Fibroblast of skin of back (primary cell): ENCODE data around the gene RIT2.

ENCODE experiments used
- DNase-seq: peaks from one replicate; pipeline ENCODE4 v3.0.0-alpha.2; 2013

RIT2 gene

GRCh38 chr18:42922363-42922762, 193.1 kb downstream of the RIT2 start:
- no peak for DNase-seq

- no peak for DNase-seq
These were observed 194.2 kb downstream of the RIT2 start for GRCh38 chr18:42921226-42921737.

- no peak for DNase-seq
These were observed 194.9 kb downstream of the RIT2 start for GRCh38 chr18:42920621-42921020.

- no peak for DNase-seq
These were observed 200.2 kb downstream of the RIT2 start for GRCh38 chr18:42915299-42915698.

- no peak for DNase-seq
These were observed 201.0 kb downstream of the RIT2 start for GRCh38 chr18:42914476-42914875.

GRCh38 chr18:42909095-42909494, 206.4 kb downstream of the RIT2 start:
- no peak for DNase-seq

GRCh38 chr18:42906761-42907160, 208.7 kb downstream of the RIT2 start:
- no peak for DNase-seq

- DNase-seq = no peak
These were observed 214.3 kb downstream of the RIT2 start for GRCh38 chr18:42901161-42901560.

- no peak for DNase-seq
These were observed 221.5 kb downstream of the RIT2 start for GRCh38 chr18:42893977-42894376.

GRCh38 chr18:42892181-42892580, 223.3 kb downstream of the RIT2 start:
- no peak for DNase-seq

GRCh38 chr18:42891705-42892104, 223.8 kb downstream of the RIT2 start:
- DNase-seq = no peak

GRCh38 chr18:42883169-42883568, 232.3 kb downstream of the RIT2 start:
- no peak for DNase-seq

- no peak for DNase-seq
These were observed 233.4 kb downstream of the RIT2 start for GRCh38 chr18:42882122-42882521.

GRCh38 chr18:42872838-42873237, 242.6 kb downstream of the RIT2 start:
- no peak for DNase-seq

- no peak for DNase-seq
These were observed 250.6 kb downstream of the RIT2 start for GRCh38 chr18:42864876-42865275.

- DNase-seq = no peak
These were observed 254.2 kb downstream of the RIT2 start for GRCh38 chr18:42861271-42861670.

GRCh38 chr18:42860548-42860947, 254.9 kb downstream of the RIT2 start:
- DNase-seq = no peak

- DNase-seq = no peak
These were observed 255.5 kb downstream of the RIT2 start for GRCh38 chr18:42860011-42860410.

GRCh38 chr18:42854558-42854957, 260.9 kb downstream of the RIT2 start:
- DNase-seq = no peak

GRCh38 chr18:42850174-42851083, 265.1 kb downstream of the RIT2 start:
- no peak for DNase-seq

GRCh38 chr18:42839408-42839807, 276.1 kb downstream of the RIT2 start:
- no peak for DNase-seq

GRCh38 chr18:42838546-42839145, 276.8 kb downstream of the RIT2 start:
- DNase-seq = no peak

GRCh38 chr18:42830936-42831335, 284.5 kb downstream of the RIT2 start:
- no peak for DNase-seq

- DNase-seq = no peak
These were observed 286.6 kb downstream of the RIT2 start for GRCh38 chr18:42828881-42829280.
